Stimulated activated CD8-positive, alpha-beta memory T cell treated with anti-CD3 and anti-CD28 coated beads, Interleukin-7, amount 100 ng/mL, for 4 hours (primary cell): ENCODE measurements around the gene SEMA5B.

Experiments
- DNase-seq, 2 donors: peaks; one replicate each; pipeline ENCODE4 v3.0.0-alpha.2; 2020; ENCODE audit warnings: low read depth in 2 of 2

SEMA5B gene, protein sequence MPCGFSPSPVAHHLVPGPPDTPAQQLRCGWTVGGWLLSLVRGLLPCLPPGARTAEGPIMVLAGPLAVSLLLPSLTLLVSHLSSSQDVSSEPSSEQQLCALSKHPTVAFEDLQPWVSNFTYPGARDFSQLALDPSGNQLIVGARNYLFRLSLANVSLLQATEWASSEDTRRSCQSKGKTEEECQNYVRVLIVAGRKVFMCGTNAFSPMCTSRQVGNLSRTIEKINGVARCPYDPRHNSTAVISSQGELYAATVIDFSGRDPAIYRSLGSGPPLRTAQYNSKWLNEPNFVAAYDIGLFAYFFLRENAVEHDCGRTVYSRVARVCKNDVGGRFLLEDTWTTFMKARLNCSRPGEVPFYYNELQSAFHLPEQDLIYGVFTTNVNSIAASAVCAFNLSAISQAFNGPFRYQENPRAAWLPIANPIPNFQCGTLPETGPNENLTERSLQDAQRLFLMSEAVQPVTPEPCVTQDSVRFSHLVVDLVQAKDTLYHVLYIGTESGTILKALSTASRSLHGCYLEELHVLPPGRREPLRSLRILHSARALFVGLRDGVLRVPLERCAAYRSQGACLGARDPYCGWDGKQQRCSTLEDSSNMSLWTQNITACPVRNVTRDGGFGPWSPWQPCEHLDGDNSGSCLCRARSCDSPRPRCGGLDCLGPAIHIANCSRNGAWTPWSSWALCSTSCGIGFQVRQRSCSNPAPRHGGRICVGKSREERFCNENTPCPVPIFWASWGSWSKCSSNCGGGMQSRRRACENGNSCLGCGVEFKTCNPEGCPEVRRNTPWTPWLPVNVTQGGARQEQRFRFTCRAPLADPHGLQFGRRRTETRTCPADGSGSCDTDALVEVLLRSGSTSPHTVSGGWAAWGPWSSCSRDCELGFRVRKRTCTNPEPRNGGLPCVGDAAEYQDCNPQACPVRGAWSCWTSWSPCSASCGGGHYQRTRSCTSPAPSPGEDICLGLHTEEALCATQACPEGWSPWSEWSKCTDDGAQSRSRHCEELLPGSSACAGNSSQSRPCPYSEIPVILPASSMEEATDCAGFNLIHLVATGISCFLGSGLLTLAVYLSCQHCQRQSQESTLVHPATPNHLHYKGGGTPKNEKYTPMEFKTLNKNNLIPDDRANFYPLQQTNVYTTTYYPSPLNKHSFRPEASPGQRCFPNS

DNA sequence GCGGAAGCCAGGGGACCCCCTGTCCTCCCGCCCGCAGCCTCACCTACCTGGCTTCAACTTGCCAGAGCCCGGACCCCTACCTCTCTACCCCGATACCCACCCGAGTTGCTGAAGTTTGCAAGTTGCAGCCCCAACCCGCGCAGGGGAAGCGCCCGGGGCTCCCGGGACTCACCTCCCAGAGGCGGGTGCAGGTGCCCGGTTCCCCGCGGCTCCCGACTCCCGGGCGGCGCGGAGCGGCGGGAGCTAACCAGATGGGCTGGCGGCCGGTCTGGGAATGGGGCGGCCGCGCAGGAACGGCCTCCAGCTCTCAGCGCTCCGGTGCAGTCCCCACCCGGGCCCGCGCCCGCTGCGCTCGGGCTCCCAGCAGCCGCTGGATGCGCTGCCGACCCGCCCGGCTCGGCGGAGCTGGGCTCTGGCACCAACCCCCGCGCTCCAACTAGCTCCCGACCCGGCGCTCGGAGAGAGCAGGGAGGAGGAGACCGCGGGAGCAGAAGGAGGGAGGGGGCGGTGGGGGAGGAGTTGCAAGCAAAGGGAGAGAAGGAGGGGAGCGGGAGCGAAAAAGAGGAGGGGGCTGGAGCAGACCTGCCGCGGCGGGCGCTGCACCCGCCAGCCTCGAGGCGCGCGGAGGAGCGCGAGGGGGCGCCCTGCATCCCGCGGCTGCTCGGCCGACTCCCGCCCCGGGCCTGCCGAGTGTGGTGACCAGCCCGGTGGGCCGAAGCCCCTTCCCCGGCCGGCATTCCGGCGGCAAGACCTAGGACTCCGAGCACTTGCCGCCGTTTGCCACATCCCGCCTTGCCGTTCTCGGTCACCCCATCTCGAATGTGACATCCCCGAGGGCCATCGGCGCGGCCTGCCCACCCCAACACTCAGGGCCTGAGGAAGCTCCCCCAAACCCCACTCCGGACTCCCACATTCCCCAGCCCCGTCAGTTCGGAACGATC is at the start of gene SEMA5B:
Gene SEMA5B, minus strand, starts transcription at position 472 of the 941 bp plus-strand sequence. CDS start 66,500 bp downstream, outside the sequence.
- DNase-seq, result no peak

DNA sequence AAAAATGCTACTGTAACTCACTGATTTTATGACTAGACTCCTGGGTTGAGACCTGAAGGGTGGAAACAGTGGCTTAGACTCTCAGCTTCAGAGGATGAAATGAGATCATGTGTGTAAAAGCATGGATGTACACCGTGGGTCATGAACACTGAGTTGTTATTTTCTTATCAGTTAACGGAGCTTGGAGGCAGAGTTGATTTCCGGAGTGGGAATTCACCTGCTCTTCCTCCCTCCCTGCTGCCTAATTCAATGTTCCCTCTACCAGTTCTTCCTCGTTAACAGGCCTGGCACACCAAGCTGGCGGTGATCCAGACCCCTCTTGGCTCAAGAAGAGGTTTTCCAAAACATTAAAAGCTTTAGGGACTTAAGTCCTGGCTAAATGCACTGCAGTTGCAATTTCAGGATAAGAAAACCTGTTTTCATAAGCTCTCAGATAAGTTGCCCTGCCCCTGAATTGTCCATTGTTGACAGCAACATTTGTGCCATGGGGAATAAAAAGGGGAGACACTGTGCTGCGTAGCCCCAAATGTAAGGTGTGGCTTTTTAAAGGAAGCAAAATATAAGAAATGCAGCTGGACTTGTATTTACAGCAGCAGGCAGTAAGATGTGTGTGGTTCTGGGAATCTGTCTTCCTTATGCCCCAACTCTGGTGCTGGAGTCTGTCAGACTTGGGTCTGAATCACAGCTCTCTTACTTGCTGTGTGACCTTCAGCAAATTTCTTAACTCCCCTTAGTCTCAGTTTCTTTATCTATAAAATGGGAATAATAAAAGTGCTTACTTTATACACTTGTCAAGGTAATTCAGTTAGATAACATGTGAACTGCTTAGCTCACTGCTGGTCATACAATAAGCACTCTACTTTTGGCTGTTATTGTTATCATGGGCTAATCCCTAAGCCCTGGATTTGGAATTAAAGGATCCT is 49.2 kb upstream of the SEMA5B start:
- DNase-seq, result no peak

DNA sequence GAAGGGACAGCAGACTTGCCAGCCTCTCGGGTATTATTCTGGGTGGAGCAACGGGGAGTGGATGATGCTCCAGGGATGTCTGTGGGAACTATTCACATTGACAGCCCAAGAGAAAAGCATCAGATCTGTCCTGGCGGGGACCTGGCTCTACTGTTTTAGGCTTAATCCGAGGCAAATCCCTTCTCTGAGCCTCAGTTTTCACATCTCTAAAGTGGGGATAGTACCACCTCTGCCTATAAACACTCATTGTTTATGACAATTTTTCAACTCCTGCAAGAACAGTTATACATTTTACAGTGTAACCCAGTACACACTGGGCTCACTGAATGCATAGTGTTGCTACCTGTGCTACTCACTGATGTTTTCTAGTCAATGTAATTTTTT is 48.5 kb upstream of the SEMA5B start:
- DNase-seq, result no peak

DNA sequence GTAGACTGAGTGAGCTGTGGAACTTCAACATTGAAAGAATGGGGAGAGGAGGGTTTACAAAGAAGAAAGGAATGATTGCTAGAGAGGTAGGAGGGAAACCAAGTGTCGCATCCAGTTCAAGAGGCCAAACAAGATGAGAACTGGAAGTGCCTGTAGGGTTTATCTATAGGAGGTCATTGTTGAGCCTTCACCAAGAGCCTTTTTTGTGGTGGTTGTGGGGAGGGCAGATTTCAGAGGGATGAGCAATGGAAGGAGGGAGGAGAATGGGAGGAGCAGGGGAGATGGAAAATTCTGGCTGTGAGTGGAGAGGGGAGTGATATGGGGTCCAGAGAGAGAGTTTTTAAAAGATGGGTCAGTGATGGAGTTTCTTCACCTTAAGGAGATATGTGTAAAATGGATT is 47.8 kb upstream of the SEMA5B start:
- no peak for DNase-seq

DNA sequence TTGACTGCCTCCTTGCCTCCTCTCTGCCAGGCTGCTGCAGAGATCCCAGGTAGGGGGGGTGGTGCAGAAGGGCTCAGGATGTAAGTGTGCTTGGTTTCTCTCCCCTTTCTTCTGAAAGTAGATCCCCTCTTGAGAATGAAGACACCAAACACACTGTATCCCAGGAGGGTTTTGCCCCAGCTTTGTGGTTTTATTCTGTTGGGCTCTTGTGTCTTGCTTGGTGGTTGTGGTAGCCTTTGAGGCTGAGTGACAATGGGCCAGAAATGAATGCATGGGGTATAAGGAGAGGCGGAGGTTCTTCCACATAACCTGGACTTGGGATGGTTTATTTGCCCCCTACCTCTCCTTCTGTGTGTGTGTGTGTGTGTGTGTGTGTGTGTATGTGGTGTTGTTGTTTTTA is 45.0 kb upstream of the SEMA5B start:
- no peak for DNase-seq

DNA sequence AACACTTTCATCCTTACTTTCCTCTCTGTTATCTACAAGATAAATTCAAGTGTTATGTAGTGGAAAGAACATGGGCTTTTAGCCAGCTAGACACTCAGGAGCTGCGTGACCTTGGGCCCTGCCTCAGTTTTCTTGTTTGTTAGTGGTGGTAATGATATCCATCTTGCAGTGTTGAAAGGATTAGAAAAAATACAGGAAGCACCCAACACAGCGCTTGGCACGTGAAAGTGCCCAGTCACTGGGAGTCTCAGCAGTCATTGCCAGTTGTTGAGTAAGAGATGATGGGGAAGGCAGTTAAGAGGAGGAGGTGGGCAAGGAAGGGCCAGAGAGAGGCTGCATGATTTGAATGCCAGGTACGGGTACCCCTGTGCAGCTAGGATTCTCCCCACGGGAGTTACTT is 44.6 kb upstream of the SEMA5B start:
- DNase-seq, result no peak

DNA sequence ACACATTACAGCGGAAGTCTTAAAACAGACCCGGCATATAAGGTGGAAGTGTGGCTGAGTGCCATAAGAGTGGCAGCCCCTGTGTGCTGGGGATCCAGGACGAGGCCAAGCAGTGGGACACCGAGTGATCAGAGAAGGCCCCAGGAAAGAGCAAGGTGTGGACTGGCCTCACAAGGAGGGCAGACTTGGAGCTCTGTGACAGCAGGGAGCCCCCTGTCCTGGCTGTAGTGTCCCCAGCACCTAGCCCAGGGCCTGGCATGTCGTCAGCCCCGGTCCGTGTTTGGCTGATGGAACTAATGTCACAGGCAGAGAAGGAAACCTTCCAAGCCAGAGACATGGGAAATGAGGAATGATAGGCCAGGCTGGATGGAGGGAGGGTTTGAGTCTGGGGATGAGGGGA is 44.0 kb upstream of the SEMA5B start:
- no peak for DNase-seq

DNA sequence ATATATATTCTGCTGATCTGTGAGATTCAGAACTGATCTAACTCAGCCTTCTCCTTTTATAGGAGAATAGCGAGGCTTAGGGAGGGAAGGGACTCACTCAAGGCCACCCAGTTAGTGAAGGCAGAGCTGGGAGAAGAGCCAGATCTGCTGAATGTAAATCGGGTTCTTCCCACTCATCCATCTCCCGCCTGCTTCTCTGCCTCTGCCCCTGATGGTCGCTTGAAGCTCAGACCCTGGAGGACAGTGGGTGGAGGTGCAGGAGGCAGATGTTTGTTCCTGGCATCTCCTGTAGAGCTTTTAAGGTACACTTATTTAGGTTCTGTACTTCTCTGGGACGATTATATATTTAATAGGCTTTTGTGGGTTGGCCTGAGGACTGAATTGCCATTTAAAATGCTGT is 43.6 kb upstream of the SEMA5B start:
- no peak for DNase-seq

DNA sequence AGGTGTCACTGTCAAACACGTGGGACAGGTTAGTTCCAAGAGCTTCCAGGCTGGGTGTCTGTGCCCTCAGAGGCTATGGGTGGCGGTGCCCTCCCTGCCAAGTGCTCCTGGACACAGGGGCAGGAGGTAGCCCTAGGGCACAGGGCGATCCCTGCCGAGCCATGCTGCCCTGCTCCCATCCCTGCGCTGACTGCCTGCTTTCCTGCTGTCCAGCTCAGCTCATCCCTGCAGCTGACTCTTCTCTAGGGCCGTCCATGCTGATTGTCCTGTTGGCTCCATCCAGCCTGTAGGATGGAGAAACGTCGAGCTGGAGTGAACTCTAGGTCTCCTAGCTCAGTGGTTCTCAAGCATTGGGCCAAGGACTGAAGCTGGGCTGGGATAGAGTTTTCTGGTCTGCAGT is 42.9 kb upstream of the SEMA5B start:
- DNase-seq, result no peak

DNA sequence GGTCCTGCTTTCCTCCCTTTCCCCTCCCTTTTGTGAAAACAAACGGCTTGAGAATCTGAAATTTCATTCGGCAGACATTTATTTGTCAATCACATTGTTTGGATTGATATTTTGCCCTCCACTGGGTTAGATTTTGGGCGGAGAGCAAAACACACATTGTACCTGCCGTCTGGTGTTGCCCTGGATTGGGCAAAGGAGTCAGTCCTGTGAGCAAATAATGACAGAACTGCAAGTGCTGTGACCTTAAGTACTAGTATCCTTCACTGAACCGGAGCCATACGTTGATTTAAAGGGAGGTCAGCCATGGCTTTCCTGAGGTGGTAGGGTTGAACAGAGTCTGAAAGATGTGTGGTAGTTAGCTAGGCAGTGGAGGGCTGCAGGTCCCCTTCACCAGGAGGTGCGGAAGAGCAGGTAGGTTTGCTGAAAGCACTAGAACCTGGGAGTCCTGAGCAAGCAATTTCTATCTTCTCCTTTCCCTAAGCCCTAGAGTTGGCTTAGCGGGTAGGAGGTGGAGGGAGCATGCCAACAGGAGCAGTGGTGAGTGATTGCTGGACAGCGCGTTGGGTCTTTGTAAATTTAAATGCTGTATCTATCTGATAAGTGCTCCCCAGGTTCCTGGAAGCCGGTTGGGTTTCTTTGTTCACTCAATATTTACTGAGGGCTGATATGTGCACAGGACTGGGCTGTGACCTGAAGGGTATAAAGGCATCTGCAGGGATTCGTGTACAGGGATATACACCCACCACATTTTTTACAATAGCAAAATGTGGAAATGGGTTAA is 41.2 kb upstream of the SEMA5B start:
- no peak for DNase-seq

DNA sequence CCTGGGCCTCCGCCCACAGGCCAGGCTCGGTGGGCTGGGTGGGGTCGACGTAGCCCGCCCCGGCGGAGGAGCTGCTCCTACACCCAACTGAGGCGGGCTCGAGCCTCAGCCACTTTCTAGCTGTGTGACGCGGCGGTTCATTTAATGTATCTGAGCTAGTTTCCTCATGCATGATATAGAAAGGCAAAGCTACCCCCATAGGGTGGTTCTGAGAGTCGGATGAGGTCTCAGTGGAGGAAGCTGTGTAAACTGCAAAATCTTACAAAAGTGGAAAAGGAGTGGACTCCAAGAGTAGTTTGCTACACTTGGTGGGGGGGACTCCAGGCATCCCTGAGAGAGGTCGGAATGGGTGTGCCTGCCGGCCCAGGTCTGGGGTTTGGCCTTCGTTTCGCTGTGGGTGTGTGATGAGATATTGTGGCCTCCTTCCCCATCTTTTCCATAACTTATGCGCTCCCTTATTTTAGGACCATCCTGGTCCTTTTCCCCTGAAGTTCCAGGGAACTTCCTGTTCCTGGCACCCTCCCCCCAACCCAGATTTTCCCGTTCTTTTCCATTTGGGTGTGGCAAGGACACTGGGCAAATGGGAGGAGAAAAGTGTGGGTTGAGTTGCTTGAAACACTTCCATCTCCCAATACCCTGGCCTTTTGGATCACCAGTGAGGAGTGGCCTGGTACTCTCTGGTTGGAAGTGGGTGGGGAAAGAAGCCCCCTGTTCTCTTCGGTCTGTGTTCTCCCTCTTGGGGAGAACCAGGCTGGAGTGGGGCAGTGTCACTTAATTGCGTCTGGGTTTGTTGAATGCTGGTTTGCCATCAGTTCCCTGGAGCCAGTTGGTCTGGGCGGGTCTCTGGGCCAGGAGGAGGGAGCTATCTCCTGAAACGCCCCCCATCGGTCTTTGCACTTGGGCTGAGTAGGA is 40.4 kb upstream of the SEMA5B start:
- peak; percentile 8 to 37 for DNase-seq

DNA sequence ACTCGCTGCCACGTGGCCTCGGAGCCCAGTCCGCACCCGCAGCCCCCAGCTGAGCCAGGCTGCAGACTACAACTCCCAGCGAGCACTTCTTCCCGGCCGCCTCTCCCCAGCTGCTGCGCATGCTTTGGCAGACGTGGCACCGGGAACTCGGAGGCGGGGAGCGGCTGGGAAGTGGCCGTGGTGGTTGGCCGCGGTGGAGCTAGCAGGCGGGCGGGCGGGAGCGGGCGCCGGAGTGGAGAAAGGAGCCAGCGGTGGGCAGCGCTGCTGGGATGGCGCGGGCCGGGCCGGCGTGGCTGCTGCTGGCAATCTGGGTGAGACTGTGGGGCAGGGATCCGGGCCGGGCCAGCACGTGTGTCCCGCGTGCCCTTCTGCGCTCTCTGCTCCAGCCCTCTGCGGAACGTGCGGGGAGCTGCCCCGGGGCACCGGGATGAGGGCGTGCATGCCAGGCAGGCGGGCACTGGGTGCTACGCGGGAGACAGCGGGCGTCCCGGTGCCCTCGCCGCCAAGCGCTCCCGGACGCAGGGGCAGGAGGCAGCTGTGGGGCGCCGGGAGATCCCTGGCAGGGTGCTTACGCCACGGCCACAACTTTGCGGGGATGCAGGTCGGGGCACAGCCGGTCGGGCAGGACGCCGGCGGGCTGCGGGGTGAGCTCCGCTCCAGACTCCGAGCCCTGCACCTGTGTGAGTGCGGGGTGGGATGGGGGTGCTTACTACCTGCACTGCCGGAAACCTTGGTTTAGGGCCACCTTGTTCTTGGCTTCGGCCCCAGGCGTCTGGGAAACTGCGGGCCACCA is 39.5 kb upstream of the SEMA5B start, which contains the start of gene PDIA5:
Gene PDIA5, plus strand, starts transcription at position 130 of the 793 bp plus-strand sequence. Its CDS starts 140 bp downstream, at position 270.
- peak; percentile 58 to 70 for DNase-seq

DNA sequence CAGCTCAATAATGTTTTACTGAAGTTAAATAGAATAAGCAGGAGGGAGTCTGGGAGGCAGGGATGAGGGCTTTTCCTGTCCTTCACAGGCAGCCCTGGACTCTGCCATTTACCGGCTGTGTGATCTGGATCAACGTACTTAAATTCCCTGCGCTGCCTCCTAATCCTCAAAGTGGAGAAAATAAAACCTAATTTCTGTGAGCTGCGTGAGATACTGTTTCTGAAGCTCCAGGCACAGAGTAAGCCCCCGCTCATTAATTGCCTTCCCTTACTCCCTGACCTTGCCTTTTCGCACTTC is 39.0 kb upstream of the SEMA5B start:
- no peak for DNase-seq

DNA sequence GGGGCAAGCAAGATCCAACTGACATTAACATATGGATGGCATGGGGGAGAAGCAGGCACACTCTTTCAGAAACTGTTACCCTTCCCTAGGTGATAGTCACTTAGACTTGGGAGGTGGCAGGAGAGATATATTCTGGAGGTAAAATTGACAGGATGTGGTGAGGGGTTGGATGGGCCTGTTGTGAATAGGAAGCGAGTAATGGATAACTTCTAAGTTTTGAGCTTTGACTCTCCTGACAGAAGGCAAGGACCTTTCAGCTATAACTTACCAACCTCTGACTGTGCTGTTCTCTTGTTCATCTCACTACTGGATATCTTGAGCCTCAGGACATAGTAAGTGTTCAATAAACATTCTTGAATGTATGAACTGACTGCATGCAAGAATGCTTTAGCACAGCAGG is 37.4 kb upstream of the SEMA5B start:
- no peak for DNase-seq

DNA sequence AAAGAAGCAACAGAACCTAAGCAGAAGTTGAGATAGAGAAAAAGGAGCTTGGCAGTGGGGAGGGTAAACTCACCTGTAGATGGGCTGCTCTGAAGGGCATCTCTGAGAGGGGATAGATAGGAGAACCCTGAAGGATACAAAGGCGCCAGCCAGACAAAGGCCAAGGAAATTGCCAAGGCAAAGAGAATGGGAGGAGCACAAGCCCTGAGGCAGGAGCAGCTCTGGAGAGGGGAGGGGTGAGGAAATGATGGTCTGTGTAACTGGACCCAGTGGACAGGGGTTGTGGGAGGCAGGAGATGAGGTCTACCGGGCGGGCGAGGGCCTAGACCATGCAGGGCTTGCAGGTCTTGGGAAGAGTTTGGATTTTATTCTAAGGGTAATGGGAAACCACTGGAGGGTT is 36.9 kb upstream of the SEMA5B start:
- no peak for DNase-seq

DNA sequence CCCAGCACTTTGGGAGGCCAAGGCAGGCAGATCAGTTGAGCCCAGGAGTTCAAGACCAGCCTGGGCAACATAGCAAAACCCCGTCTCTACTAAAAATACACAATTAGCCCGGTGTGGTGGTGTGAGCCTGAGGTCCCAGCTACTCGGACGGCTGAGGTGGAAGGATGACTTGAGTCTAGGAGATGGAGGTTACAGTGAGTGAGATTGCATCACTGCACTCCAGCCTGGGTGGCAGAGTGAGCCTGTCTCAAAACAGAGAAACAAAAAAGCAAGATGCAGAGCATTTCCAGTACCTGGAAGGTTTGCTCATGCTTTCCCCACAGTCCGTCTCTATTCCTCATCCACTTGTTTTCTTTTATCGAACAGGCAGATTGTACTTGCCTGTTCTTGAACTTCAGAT is 35.5 kb upstream of the SEMA5B start:
- DNase-seq, result no peak

DNA sequence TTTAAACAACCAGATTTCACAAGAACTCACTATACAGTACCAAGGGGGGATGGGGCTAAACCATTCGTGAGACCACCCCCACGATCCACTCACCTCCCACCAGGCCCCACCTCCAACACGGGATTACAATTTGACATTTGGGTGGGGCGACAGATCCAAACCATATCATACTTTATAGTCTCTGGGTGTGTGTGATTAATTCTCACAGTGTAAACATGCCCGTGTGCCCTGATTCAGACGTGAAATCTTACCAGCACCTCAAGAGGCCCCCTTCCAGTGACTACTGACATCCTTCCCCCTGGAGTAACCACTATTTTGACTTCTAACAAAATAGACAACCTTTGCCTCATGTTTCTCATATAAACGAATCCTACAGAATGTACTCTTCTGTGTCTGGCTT is 34.3 kb upstream of the SEMA5B start:
- DNase-seq, result no peak

DNA sequence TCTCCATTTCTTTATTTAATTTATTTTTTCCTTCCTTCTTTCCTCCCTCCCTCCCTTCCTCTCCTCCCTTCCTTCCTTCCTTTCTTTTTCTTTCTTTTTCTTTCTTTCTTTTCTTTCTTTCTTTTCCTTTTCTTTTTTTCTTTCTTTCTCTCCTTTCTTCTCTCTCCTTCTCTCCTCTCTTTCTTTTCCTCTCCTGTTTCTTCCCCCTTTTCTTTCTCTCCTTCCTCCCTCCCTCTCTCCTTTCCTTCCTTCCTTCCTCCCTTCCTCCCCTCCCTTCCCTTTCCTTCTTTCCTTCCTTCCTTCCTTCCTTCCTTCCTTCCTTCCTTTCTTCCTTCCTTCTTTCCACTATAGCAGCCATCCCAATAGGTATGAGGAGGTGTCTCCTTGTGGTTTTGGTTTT is 32.5 kb upstream of the SEMA5B start:
- no peak for DNase-seq
